Stomach (tissue), 9 donors: ENCODE results near the gene C9. TPM values are rescaled to one million over a fixed set of nuclear protein-coding genes. Genes with fewer than 3 reads are reported as not detected.

Experiments used
- DNase-seq, 2 donors: peaks; one replicate each; pipeline versions ENCODE4 v3.0.0 to v3.0.0-alpha.2; 2013 to 2019
- H3K27ac ChIP-seq, 5 donors: fragments of 200-600 bp in 4 of 5; sonication (generic) in 4 of 5; one replicate each; pipeline ENCODE4 v1.5.1; 2013 to 2019; ENCODE audit warnings: mild to moderate bottlenecking in 1 of 5, moderate library complexity in 1 of 5
- H3K27me3 ChIP-seq, 3 donors: fragments of 200-600 bp; sonication (generic); one replicate each; pipeline ENCODE4 v1.5.1; 2017 to 2019; ENCODE audit warnings: mixed run types in 1 of 3
- H3K36me3 ChIP-seq, 4 donors: fragments of 200-600 bp; sonication (generic); 1 replicate in 3 of 4; 2 replicates in 1 of 4; pipeline ENCODE4 v1.5.1; 2016 to 2019
- H3K4me1 ChIP-seq, 4 donors: fragments of 200-600 bp; sonication (generic); one replicate each; pipeline ENCODE4 v1.5.1; 2016 to 2019
- H3K4me3 ChIP-seq, 4 donors: fragments of 200-600 bp; sonication (generic) in 3 of 4; one replicate each; pipeline ENCODE4 v1.5.1; 2016 to 2019; ENCODE audit warnings: mild to moderate bottlenecking in 1 of 4
- H3K9me3 ChIP-seq, 4 donors: fragments of 200-600 bp; sonication (generic); one replicate each; pipeline ENCODE4 v1.5.1; 2016 to 2019
- EP300 ChIP-seq: sonication (generic); formaldehyde crosslinking; IDR thresholded peaks from one replicate; pipeline ENCODE4 v1.6.1; 2017; ENCODE audit warnings: antibody characterized with exemption
- POLR2A ChIP-seq, 4 donors: fragments of 450-650 bp; IDR thresholded peaks; one replicate each; pipeline ENCODE4 v1.6.1; 2016; ENCODE audit warnings: antibody characterized with exemption in 4 of 4, control low read depth in 2 of 4, mild to moderate bottlenecking in 1 of 4, moderate library complexity in 1 of 4
- POLR2AphosphoS5 ChIP-seq, 3 donors: sonication (generic); formaldehyde crosslinking; IDR thresholded peaks; one replicate each; pipeline ENCODE4 v1.6.1; 2016; ENCODE audit warnings: antibody characterized with exemption in 3 of 3
- WGBS, 5 donors: extraction: QIAGEN DNeasy Blood & Tissue Kit in 3 of 5; methylation state at CpG; one replicate each; pipeline versions ENCODE4 v1.1.5 to v1.1.7; 2013 to 2018; 5-methylcytosine and 5-hydroxymethylcytosine counted together
- intact Hi-C: fragments of 100-400 bp; cut with DNase I; formaldehyde crosslinking; loops from one replicate; pipeline ENCODE4 v1.15.1; 2023; ENCODE audit warnings: low total_unique reads
- polyA plus RNA-seq, 3 donors: library from polyadenylated mRNA; stranded (reverse); fragments of 200-250 nt; gene quantifications; one replicate each; pipeline ENCODE4 v1.2.3, GENCODE V29; 2013
- total RNA-seq, 5 donors: library from RNA; depleted of rRNA; stranded (reverse); fragments of >200 nt; gene quantifications; one replicate each; pipeline versions ENCODE4 v1.1.0 to v1.2.3, GENCODE V29; 2014 to 2016
- TF ChIP-seq, protein P1 (sequence below), 7 experiments: fragments of 450-650 bp in 4 of 7; fragments of 200-600 bp in 3 of 7; sonication (generic) in 3 of 7; IDR thresholded peaks; one replicate each; pipeline ENCODE4 v1.5.1; 2016 to 2019; ENCODE audit warnings: antibody characterized with exemption in 7 of 7, control low read depth in 2 of 7, mild to moderate bottlenecking in 1 of 7
- donor health status: healthy with polysubstance abuse.
- donor health status: Bipolar disorder and iron deficiency.
- donor health status: healthy.

C9 gene
- total and polyA plus RNA-seq, 8 donors, result not detected

DNA sequence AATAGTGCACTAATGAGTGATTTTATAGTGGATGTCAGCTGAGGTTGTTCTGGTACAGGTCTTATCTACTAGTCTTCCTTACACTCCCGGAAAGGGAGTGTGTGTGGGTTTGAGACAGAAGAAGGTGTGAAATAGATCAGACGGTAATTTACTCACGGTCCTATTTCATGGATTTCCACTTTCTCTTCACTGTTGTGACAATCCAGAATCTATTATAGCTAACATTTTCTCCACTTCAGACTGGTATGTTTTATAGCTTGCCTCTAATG is 7.0 kb upstream of the C9 start:
- Histone ChIP-seq H3K9me3 (no peaks in the 10 kb centered on the region), H3K36me3 (peaks cover 0 to 53% (median 44%) of the 10 kb centered on the region in 4 donors), H3K27me3 (no peaks in the 10 kb centered on the region), H3K4me3 (no peak overlapping the region), H3K4me1 (peaks cover 4 to 13% (median 7%) of the 10 kb centered on the region in 4 donors), H3K27ac (no peak overlapping the region)
- WGBS, 5 donors, result 42 to 67% (median 65%) methylated on average over 3 of the region's 3 CpGs
- TF ChIP-seq POLR2AphosphoS5 (IDR thresholded peaks at IDR 0.05) (no peak), EP300 (no peak), POLR2A (IDR thresholded peaks at IDR 0.05) (no peak)
- TF ChIP-seq, protein P1, sequence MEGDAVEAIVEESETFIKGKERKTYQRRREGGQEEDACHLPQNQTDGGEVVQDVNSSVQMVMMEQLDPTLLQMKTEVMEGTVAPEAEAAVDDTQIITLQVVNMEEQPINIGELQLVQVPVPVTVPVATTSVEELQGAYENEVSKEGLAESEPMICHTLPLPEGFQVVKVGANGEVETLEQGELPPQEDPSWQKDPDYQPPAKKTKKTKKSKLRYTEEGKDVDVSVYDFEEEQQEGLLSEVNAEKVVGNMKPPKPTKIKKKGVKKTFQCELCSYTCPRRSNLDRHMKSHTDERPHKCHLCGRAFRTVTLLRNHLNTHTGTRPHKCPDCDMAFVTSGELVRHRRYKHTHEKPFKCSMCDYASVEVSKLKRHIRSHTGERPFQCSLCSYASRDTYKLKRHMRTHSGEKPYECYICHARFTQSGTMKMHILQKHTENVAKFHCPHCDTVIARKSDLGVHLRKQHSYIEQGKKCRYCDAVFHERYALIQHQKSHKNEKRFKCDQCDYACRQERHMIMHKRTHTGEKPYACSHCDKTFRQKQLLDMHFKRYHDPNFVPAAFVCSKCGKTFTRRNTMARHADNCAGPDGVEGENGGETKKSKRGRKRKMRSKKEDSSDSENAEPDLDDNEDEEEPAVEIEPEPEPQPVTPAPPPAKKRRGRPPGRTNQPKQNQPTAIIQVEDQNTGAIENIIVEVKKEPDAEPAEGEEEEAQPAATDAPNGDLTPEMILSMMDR (IDR thresholded peaks at IDR 0.05), result no peak
- intact Hi-C loops, result no loop called here
- no peak for DNase-seq

DNA sequence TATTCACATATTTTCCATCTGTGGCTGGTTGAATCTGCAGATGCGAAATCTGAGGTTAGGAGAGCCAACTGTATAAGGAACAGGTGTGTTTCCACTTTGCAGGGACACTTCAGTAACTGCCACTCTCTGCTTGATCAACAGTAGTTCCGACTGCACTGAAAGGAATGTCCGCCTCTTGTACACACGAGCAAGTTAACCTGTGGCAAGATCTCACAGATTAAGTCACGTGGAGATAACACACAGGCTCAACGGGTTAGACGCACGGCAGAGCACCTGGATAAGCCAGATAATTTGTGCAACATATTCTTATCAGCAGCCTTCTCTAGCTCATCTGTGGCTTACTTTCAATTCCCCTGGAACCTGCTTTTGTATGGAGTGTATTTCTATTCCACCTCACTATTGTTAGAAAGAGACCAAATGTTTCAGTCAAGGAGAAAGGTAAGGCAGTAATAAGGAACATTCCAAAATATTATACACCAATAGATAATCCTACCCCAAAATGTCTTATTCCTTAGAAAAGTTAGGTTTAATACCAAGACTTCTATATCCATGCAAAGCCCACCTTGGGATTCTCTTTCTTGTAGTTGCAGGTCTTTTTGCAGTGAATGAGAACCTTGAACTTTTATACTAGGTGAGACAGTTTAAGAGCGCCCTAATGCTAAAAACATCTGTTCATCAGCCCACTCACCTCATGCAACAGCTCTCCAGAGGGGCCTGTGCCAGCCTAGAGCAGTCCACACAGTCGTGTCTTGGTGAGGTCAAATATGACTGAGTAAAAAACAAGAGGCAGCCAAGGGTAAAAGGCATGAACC is 6.5 kb upstream of the C9 start:
- Histone ChIP-seq H3K27me3 (no peaks in the 10 kb centered on the region), H3K4me1 (peaks cover 4 to 13% (median 7%) of the 10 kb centered on the region in 4 donors), H3K9me3 (no peaks in the 10 kb centered on the region), H3K27ac (peak overlapping the region in 1 of 5 donors; percentile 24), H3K36me3 (peaks cover 0 to 49% (median 43%) of the 10 kb centered on the region in 4 donors), H3K4me3 (no peak overlapping the region)
- intact Hi-C loops, result no loop called here
- 31 to 46% (median 34%) methylated on average over 10 of the region's 10 CpGs for WGBS, 5 donors
- peak in 2 of 3 donors; percentile 85 to 88 for TF ChIP-seq POLR2AphosphoS5 (IDR thresholded peaks at IDR 0.05)
- no peak for TF ChIP-seq POLR2A (IDR thresholded peaks at IDR 0.05)
- DNase-seq, result peak; percentile 67 to 69

DNA sequence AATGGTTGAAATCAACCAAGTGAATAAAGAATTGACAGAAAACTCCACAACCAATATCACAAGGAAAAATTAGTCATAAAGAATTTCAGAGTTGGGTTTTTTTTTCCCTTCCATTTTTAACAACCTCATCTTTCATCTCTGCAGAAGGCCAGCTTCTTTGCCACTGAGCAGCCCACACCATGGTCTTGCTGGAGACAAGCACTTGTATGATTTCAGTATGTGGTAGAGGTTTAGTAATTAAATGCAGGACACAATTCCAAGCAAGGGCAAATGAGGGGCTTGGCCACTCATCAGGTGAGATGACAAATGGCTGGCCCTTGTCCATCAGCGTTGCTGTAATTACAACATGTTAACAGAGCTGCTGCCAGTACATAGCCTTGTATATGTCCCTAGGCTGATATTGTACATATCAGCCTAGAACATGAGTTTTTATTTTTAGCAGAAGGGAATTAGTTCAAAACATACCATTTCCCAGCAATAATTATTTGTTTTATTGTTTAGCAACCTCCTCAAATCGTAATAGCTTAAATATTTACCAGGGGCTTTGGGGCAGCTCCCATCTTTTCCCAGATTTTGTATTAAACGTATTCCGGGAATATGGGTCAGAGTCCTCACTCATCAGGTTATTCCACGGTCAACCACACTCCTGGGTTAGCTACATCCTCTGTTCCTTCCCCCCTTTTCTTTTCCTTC is 5.0 kb upstream of the C9 start:
- TF ChIP-seq EP300 (no peak), POLR2A (IDR thresholded peaks at IDR 0.05) (no peak), POLR2AphosphoS5 (IDR thresholded peaks at IDR 0.05) (no peak)
- TF ChIP-seq, protein P1 (IDR thresholded peaks at IDR 0.05), result no peak
- Histone ChIP-seq H3K27me3 (no peaks in the 10 kb centered on the region), H3K4me1 (peaks cover 4 to 13% (median 7%) of the 10 kb centered on the region in 4 donors), H3K9me3 (no peaks in the 10 kb centered on the region), H3K27ac (no peak overlapping the region), H3K36me3 (peaks cover 0 to 36% (median 30%) of the 10 kb centered on the region in 4 donors), H3K4me3 (no peak overlapping the region)
- WGBS, 5 donors, result 78 to 91% (median 84%) methylated on average over 5 of the region's 5 CpGs
- intact Hi-C loops, result no loop called here
- DNase-seq, result no peak

DNA sequence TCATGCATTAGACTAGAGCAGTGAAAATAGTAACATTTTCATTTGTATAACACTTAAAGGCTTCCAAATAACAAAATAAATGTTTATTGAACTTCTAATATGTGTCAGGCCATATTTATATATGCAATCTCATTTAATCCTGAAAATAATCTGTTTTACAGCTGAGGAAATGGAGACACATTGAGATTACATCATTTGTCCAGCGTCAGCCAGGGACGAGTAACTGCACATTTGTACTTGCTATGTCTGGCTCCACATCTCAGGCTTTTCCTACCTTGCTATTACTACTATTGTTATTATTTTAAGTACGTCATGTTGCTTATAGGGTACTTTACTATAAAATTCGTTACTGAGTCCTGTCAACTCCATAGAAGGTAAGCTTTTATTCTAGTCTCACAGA is 3.8 kb upstream of the C9 start:
- H3K27ac ChIP-seq, result no peak overlapping the region
- peaks cover 4 to 13% (median 7%) of the 10 kb centered on the region in 4 donors for H3K4me1 ChIP-seq
- no peaks in the 10 kb centered on the region for H3K9me3 ChIP-seq
- no peak for TF ChIP-seq POLR2A (IDR thresholded peaks at IDR 0.05)
- TF ChIP-seq POLR2AphosphoS5 (IDR thresholded peaks at IDR 0.05), result no peak
- TF ChIP-seq, protein P1 (IDR thresholded peaks at IDR 0.05), result no peak
- TF ChIP-seq EP300, result no peak
- DNase-seq, result no peak
- intact Hi-C loops, result no loop called here
- H3K27me3 ChIP-seq, result no peaks in the 10 kb centered on the region
- 61 to 84% (median 70%) methylated on average over 4 of the region's 4 CpGs for WGBS, 5 donors
- H3K4me3 ChIP-seq, result no peak overlapping the region
- peaks cover 0 to 24% (median 19%) of the 10 kb centered on the region in 4 donors for H3K36me3 ChIP-seq
